Ovary (tissue), 3 donors: ENCODE data around the gene ATRNL1.

Source experiments
- POLR2A ChIP-seq: fragments of 450-650 bp; IDR thresholded peaks from one replicate; pipeline ENCODE4 v1.6.1; 2017; ENCODE audit warnings: antibody characterized with exemption, mild to moderate bottlenecking, moderate library complexity
- TF ChIP-seq, protein P1 (sequence below), 3 donors: fragments of 450-650 bp in 2 of 3; fragments of 200-600 bp in 1 of 3; IDR thresholded peaks; one replicate each; pipeline versions ENCODE4 v1.5.1 to v1.8.0; 2016 to 2022; ENCODE audit warnings: antibody characterized with exemption in 3 of 3, mild to moderate bottlenecking in 1 of 3
- donor health status: DM: no; HTN: no; CAD: no.

- TF ChIP-seq, protein P1, sequence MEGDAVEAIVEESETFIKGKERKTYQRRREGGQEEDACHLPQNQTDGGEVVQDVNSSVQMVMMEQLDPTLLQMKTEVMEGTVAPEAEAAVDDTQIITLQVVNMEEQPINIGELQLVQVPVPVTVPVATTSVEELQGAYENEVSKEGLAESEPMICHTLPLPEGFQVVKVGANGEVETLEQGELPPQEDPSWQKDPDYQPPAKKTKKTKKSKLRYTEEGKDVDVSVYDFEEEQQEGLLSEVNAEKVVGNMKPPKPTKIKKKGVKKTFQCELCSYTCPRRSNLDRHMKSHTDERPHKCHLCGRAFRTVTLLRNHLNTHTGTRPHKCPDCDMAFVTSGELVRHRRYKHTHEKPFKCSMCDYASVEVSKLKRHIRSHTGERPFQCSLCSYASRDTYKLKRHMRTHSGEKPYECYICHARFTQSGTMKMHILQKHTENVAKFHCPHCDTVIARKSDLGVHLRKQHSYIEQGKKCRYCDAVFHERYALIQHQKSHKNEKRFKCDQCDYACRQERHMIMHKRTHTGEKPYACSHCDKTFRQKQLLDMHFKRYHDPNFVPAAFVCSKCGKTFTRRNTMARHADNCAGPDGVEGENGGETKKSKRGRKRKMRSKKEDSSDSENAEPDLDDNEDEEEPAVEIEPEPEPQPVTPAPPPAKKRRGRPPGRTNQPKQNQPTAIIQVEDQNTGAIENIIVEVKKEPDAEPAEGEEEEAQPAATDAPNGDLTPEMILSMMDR (IDR thresholded peaks at IDR 0.05) = no peak
- TF ChIP-seq POLR2A = no peak
Observed at GRCh38 chr10:115949282-115949844, 856.2 kb downstream of the ATRNL1 start.
